ENCODE measurements around the gene SERBP1.

SERBP1 gene

GRCh38 chr1:67368046-67368514 lies 62.1 kb downstream of the SERBP1 start:
- DNase-seq (ENCODE audit: low read depth in 1 of 2, low spot score in 1 of 2) = no peak

- DNase-seq (ENCODE audit: low read depth in 1 of 2, low spot score in 1 of 2) = no peak
These were observed 62.7 kb downstream of the SERBP1 start for GRCh38 chr1:67367370-67368045.

- DNase-seq (ENCODE audit: low read depth in 1 of 2, low spot score in 1 of 2) = no peak
These were observed 68.6 kb downstream of the SERBP1 start for GRCh38 chr1:67361641-67362040.

GRCh38 chr1:67359592-67359991 lies 70.6 kb downstream of the SERBP1 start:
- DNase-seq (ENCODE audit: low read depth in 1 of 2, low spot score in 1 of 2) = no peak

All from stimulated activated CD4-positive, alpha-beta T cell treated with anti-CD3 and anti-CD28 coated beads, Interleukin-15, amount 100 ng/mL, for 1 hour (primary cell).